ENCODE data around the gene ARHGAP19.

DNA sequence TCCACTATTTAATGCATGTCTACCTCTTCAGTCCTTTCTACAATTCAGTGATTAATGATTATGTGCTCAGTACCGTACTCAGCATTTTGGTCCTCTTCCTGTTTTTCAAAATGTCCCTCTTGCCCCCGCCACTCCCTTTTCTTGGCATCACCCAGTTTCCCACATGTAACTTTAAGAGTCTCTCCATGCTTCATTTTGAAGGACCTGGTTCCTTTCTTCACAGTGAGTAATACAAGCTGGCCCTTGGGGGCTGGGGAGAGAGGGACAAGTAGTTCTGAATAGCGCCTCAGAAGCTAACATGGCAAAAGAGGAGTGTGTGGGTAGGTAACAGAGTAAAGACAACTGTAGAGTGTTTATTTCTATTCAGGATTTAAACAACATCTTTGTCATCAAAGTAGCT is 72.1 kb downstream of the ARHGAP19 start:
- TF ChIP-seq, protein P1, sequence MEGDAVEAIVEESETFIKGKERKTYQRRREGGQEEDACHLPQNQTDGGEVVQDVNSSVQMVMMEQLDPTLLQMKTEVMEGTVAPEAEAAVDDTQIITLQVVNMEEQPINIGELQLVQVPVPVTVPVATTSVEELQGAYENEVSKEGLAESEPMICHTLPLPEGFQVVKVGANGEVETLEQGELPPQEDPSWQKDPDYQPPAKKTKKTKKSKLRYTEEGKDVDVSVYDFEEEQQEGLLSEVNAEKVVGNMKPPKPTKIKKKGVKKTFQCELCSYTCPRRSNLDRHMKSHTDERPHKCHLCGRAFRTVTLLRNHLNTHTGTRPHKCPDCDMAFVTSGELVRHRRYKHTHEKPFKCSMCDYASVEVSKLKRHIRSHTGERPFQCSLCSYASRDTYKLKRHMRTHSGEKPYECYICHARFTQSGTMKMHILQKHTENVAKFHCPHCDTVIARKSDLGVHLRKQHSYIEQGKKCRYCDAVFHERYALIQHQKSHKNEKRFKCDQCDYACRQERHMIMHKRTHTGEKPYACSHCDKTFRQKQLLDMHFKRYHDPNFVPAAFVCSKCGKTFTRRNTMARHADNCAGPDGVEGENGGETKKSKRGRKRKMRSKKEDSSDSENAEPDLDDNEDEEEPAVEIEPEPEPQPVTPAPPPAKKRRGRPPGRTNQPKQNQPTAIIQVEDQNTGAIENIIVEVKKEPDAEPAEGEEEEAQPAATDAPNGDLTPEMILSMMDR (IDR thresholded peaks at IDR 0.05) = no peak
- TF ChIP-seq ZFX (IDR thresholded peaks at IDR 0.05; ENCODE audit: borderline replicate concordance) = no peak
